ENCODE measurements around the gene HPSE2. TPM values are rescaled to one million over a fixed set of nuclear protein-coding genes. Genes with fewer than 3 reads are reported as not detected.
A peak's percentile ranks its signal among the peaks of the same experiment; 100 is the strongest.

Gene HPSE2
- polyA plus RNA-seq, 1 of the 3 experiments (the other 2 are of a cell fraction) = not detected

- CTCF ChIA-PET = no interaction called here
- Histone ChIP-seq H3K9me3 (no peaks in the 10 kb centered on the region), H3K79me2 (ENCODE audit: insufficient read depth) (no peaks in the 10 kb centered on the region), H3K4me2 (no peak overlapping the region), H3K36me3 (replicated peaks in 1 of 2; ENCODE audit: control insufficient read depth in 1 of 2, insufficient read depth in 2 of 2, low read length in 1 of 2) (no peaks in the 10 kb centered on the region), H3F3A (replicated peaks; ENCODE audit: insufficient read depth) (no peaks in the 10 kb centered on the region), H3K4me3 (ENCODE audit: low read depth in 2 of 2, low read length in 1 of 2) (no peak overlapping the region), H3K9me2 (no peaks in the 10 kb centered on the region), H3K9ac (no peak overlapping the region), H4K20me1 (ENCODE audit: insufficient read depth) (no peaks in the 10 kb centered on the region), H3K27ac (ENCODE audit: low read depth in 2 of 2, low read length in 1 of 2) (no peak overlapping the region), H3K4me1 (ENCODE audit: control insufficient read depth in 1 of 2, insufficient read depth in 2 of 2, low read depth in 1 of 2, low read length in 1 of 2) (no peaks in the 10 kb centered on the region; a peak in 1 of 4 replicates), H2AFZ (ENCODE audit: low read depth) (no peak overlapping the region), H3K27me3 (ENCODE audit: insufficient read depth) (no peaks in the 10 kb centered on the region)
- no peak for DNase-seq
- TF ChIP-seq ELF1 (IDR thresholded peaks at IDR 0.05) (no peak), USF1 (IDR thresholded peaks at IDR 0.05; ENCODE audit: borderline replicate concordance, low read depth) (no peak)
- 68% methylated on average over 2 of the region's 2 CpGs for WGBS (ENCODE audit: low lambda C conversion rate)
- POLR2A ChIA-PET = no interaction called here
Measured at GRCh38 chr10:98917828-98918227, 317.8 kb downstream of the HPSE2 start.

GRCh38 chr10:98916526-98917125 lies 319.0 kb downstream of the HPSE2 start:
- no peaks in the 10 kb centered on the region for H3K36me3 ChIP-seq (replicated peaks in 1 of 2; ENCODE audit: control insufficient read depth in 1 of 2, insufficient read depth in 2 of 2, low read length in 1 of 2)
- no peaks in the 10 kb centered on the region; a peak in 1 of 4 replicates for H3K4me1 ChIP-seq (ENCODE audit: control insufficient read depth in 1 of 2, insufficient read depth in 2 of 2, low read depth in 1 of 2, low read length in 1 of 2)
- no peak overlapping the region for H3K4me3 ChIP-seq (ENCODE audit: low read depth in 2 of 2, low read length in 1 of 2)
- peak overlapping the region in 1 of 2 experiments; percentile 62; a peak in 2 of 4 replicates for H3K27ac ChIP-seq (ENCODE audit: low read depth in 2 of 2, low read length in 1 of 2)
- H3K4me2 ChIP-seq = no peak overlapping the region
- no peaks in the 10 kb centered on the region for H4K20me1 ChIP-seq (ENCODE audit: insufficient read depth)
- DNase-seq = peak; percentile 44
- H3K79me2 ChIP-seq (ENCODE audit: insufficient read depth) = no peaks in the 10 kb centered on the region
- H3K27me3 ChIP-seq (ENCODE audit: insufficient read depth) = no peaks in the 10 kb centered on the region
- H3K9me2 ChIP-seq = no peaks in the 10 kb centered on the region
- H3K9me3 ChIP-seq = no peaks in the 10 kb centered on the region
- no peaks in the 10 kb centered on the region for H3F3A ChIP-seq (replicated peaks; ENCODE audit: insufficient read depth)
- H3K9ac ChIP-seq = no peak overlapping the region
- ChIA-PET POLR2A (no interaction called here), CTCF (interaction anchor here (1.7 kb wide), 1 partner anchor 15 kb away, joined by 5 read pairs; no protein-coding TSS in a partner anchor)
- no peak overlapping the region for H2AFZ ChIP-seq (ENCODE audit: low read depth)
- 4% methylated on average over 1 of the region's 1 CpG for WGBS (ENCODE audit: low lambda C conversion rate)
- TF ChIP-seq RAD21 (IDR thresholded peaks at IDR 0.05; ENCODE audit: low read length) = peak; percentile 46
- TF ChIP-seq, protein P1, sequence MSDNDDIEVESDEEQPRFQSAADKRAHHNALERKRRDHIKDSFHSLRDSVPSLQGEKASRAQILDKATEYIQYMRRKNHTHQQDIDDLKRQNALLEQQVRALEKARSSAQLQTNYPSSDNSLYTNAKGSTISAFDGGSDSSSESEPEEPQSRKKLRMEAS (IDR thresholded peaks at IDR 0.05; ENCODE audit: low read depth) = no peak
- no peak for TF ChIP-seq FOSL2 (IDR thresholded peaks at IDR 0.05; ENCODE audit: borderline replicate concordance, low read depth)
- TF ChIP-seq RXRA (IDR thresholded peaks at IDR 0.05; ENCODE audit: borderline replicate concordance, low read depth) = no peak
- TF ChIP-seq SIN3A (IDR thresholded peaks at IDR 0.05; ENCODE audit: borderline replicate concordance, low read depth, low read length) = no peak
- TF ChIP-seq NRF1 (IDR thresholded peaks at IDR 0.05; ENCODE audit: low read depth, low read length) = no peak
- TF ChIP-seq TAF1 (IDR thresholded peaks at IDR 0.05; ENCODE audit: borderline replicate concordance, low read depth, low read length) = no peak
- TF ChIP-seq GABPA (IDR thresholded peaks at IDR 0.05; ENCODE audit: low read depth) = no peak
- 0 out of 2 replicates have a peak, but pooled peaks have one; percentile 15 for TF ChIP-seq FOXJ3 (CRISPR knock-in tag; IDR thresholded peaks at IDR 0.05)
- TF ChIP-seq EZH2phosphoT487 (IDR thresholded peaks at IDR 0.05; ENCODE audit: borderline replicate concordance, low read depth) = no peak
- TF ChIP-seq TCF12 (IDR thresholded peaks at IDR 0.05) = no peak
- no peak for TF ChIP-seq JUND (IDR thresholded peaks at IDR 0.05)
- TF ChIP-seq YY1 (IDR thresholded peaks at IDR 0.05; ENCODE audit: low read depth) = no peak
- peak; percentile 48; the same call in 1 of the 2 replicates for TF ChIP-seq RCOR1 (IDR thresholded peaks at IDR 0.05; ENCODE audit: low read length)
- peak in 1 of 2 experiments; percentile 38; a peak in 1 of 4 replicates for TF ChIP-seq EP300 (IDR thresholded peaks at IDR 0.05; ENCODE audit: borderline replicate concordance in 1 of 2, low read depth in 1 of 2, low read length in 1 of 2)
- TF ChIP-seq POLR2AphosphoS5 (IDR thresholded peaks at IDR 0.05; ENCODE audit: low read depth, low read length) = no peak
- TF ChIP-seq SMC3 (IDR thresholded peaks at IDR 0.05; ENCODE audit: low read depth, low read length) = no peak
- no peak for TF ChIP-seq ELF1 (IDR thresholded peaks at IDR 0.05)
- no peak for TF ChIP-seq MEF2A (IDR thresholded peaks at IDR 0.05; ENCODE audit: borderline replicate concordance, low read depth)
- TF ChIP-seq CHD2 (IDR thresholded peaks at IDR 0.05; ENCODE audit: low read length, partially characterized antibody) = no peak
- TF ChIP-seq MXI1 (IDR thresholded peaks at IDR 0.05; ENCODE audit: low read depth, low read length) = peak; percentile 34; the same call in 1 of the 2 replicates
- no peak for TF ChIP-seq PBX3 (IDR thresholded peaks at IDR 0.05)
- TF ChIP-seq, protein P2, sequence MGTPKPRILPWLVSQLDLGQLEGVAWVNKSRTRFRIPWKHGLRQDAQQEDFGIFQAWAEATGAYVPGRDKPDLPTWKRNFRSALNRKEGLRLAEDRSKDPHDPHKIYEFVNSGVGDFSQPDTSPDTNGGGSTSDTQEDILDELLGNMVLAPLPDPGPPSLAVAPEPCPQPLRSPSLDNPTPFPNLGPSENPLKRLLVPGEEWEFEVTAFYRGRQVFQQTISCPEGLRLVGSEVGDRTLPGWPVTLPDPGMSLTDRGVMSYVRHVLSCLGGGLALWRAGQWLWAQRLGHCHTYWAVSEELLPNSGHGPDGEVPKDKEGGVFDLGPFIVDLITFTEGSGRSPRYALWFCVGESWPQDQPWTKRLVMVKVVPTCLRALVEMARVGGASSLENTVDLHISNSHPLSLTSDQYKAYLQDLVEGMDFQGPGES (IDR thresholded peaks at IDR 0.05; ENCODE audit: low read depth, low read length) = no peak
- no peak for TF ChIP-seq USF1 (IDR thresholded peaks at IDR 0.05; ENCODE audit: borderline replicate concordance, low read depth)

All from SK-N-SH (cell line).